ENCODE measurements around the gene NRL. TPM values are rescaled to one million over a fixed set of nuclear protein-coding genes. Genes with fewer than 3 reads are reported as not detected.

NRL gene
- total RNA-seq (2014; rRNA removed; shearing (Covaris generic)) (0.86 TPM in 1 of 2 replicates, not detected in the other), polyA plus RNA-seq (2016; fragmentation: Nextera tagmentation; extraction: Ambion mirVana) (0.48 and 0.56 TPM in 2 replicates)

DNA sequence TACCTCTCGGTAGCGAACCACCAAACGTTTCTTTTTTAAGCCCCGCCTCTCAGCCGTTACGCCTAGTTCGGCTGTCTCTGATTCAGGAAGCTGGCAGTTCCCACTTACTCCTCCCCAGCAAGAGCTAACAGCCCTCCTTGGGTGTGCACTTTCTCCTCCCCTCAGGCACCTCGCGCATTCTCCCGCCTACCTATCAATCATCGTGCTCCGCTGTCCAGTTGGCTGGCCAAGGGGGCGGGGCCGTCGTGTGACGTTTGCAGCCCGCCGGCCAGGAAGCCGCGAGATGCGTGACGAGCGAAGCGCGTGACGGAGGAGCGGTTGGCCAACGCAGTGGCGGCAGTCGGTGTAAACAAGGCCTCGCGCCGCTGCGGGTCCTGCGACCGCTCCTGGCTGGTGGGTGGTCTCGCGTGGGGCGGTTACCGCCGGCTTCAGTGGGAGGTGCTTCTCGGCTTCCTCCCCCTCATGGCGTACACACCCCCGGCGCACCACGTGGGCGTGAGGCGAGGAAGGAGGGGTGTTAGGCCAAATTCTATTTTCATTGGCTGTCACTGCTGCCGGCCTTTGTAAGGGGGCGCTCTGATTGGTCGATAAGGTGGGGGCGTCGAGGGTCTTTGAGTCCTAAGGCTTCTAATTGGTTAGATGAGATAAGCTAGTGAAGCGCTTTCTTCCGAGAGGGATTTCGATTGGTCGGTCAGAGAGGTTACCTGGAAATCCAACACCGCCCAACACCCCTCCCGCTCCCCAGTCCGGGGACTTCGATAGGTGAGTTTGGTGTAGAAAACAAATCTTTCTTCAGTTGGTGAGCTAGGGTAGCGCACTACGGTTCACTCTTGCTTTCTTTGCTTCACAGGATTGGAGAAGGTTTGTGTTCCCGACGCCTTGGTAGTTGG is at the start of gene NRL, which contains the start of gene DCAF11:
Gene NRL (minus strand): TSS at position 418 of the 890 bp plus-strand sequence. CDS start 32,101 bp downstream, outside the sequence.
Gene DCAF11 (plus strand): TSS at position 246 of the 890 bp plus-strand sequence. CDS start 818 bp downstream, outside the sequence.
- peaks cover 12% of the 10 kb centered on the region for H3K4me1 ChIP-seq (ENCODE audit: insufficient read depth)
- in situ Hi-C loops (cut with MboI) = no loop called here
- H3K27me3 ChIP-seq (replicated peaks; ENCODE audit: insufficient read depth) = no peaks in the 10 kb centered on the region
- DNase-seq = peak; percentile 100
- no peaks in the 10 kb centered on the region for H3K9me3 ChIP-seq (ENCODE audit: low read depth)
- peaks cover 16% of the 10 kb centered on the region; the same call in 1 of the 2 replicates for H3K79me2 ChIP-seq (ENCODE audit: insufficient read depth)
- no peaks in the 10 kb centered on the region for H4K20me1 ChIP-seq (ENCODE audit: insufficient read depth)
- no peak for TF ChIP-seq EZH2phosphoT487 (IDR thresholded peaks at IDR 0.05; ENCODE audit: insufficient read depth, low read depth)
- WGBS, 2 experiments (ENCODE audit: low coverage in 1 of 2, low lambda C conversion rate in 2 of 2, missing lambda C conversion rate in 2 of 2) = 0 to 2% methylated on average over 65 of the region's 65 CpGs
- H2AFZ ChIP-seq = peak within 1 kb of the TSS; percentile 96
- H3F3A ChIP-seq (ENCODE audit: insufficient read depth) = peaks cover 5% of the 10 kb centered on the region
- H3K9me2 ChIP-seq (ENCODE audit: insufficient read depth) = no peaks in the 10 kb centered on the region
- H3K4me2 ChIP-seq (ENCODE audit: unreplicated experiment) = peak within 1 kb of the TSS; percentile 97
- H3K36me3 ChIP-seq (ENCODE audit: low read depth) = no peaks in the 10 kb centered on the region; the same call in 1 of the 2 replicates
- peak within 1 kb of the TSS; percentile 95 for H3K9ac ChIP-seq
- H3K27ac ChIP-seq = peak within 1 kb of the TSS; percentile 98
- H3K4me3 ChIP-seq = peak within 1 kb of the TSS; percentile 81

DNA sequence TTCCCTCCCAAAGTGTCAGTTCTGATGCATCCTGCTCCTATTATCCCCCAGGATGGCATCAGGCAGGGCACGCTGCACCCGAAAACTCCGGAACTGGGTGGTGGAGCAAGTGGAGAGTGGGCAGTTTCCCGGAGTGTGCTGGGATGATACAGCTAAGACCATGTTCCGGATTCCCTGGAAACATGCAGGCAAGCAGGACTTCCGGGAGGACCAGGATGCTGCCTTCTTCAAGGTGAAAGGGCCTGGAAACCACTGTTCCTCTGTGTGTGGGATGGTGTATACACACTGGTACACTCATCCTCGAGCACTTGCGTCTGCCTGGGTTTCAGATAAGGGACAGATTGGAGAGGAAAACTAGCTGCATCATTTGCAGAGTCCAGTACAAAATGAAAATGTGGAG is 47.3 kb upstream of the NRL start:
- Histone ChIP-seq H3K4me3 (peak overlapping the region; percentile 92), H2AFZ (peak overlapping the region; percentile 53; the same call in 1 of the 2 replicates), H3K27me3 (replicated peaks; ENCODE audit: insufficient read depth) (no peaks in the 10 kb centered on the region), H3K79me2 (ENCODE audit: insufficient read depth) (peaks cover 30% of the 10 kb centered on the region), H3K36me3 (ENCODE audit: low read depth) (peaks cover 36% of the 10 kb centered on the region), H3K4me2 (ENCODE audit: unreplicated experiment) (peak overlapping the region; percentile 94), H4K20me1 (ENCODE audit: insufficient read depth) (no peaks in the 10 kb centered on the region), H3K4me1 (ENCODE audit: insufficient read depth) (peaks cover 5% of the 10 kb centered on the region), H3K9ac (peak overlapping the region; percentile 88), H3K27ac (peak overlapping the region; percentile 67), H3K9me2 (ENCODE audit: insufficient read depth) (no peaks in the 10 kb centered on the region), H3F3A (ENCODE audit: insufficient read depth) (peaks cover 26% of the 10 kb centered on the region), H3K9me3 (ENCODE audit: low read depth) (no peaks in the 10 kb centered on the region)
- in situ Hi-C loops (cut with MboI) = no loop called here
- peak; percentile 67 for DNase-seq
- WGBS, 2 experiments (ENCODE audit: low coverage in 1 of 2, low lambda C conversion rate in 2 of 2, missing lambda C conversion rate in 2 of 2) = 20 to 21% methylated on average over 8 of the region's 8 CpGs
- TF ChIP-seq EZH2 (IDR thresholded peaks at IDR 0.05; ENCODE audit: insufficient read depth, poor library complexity, severe bottlenecking) (no peak), EZH2phosphoT487 (IDR thresholded peaks at IDR 0.05; ENCODE audit: insufficient read depth, low read depth) (no peak)

DNA sequence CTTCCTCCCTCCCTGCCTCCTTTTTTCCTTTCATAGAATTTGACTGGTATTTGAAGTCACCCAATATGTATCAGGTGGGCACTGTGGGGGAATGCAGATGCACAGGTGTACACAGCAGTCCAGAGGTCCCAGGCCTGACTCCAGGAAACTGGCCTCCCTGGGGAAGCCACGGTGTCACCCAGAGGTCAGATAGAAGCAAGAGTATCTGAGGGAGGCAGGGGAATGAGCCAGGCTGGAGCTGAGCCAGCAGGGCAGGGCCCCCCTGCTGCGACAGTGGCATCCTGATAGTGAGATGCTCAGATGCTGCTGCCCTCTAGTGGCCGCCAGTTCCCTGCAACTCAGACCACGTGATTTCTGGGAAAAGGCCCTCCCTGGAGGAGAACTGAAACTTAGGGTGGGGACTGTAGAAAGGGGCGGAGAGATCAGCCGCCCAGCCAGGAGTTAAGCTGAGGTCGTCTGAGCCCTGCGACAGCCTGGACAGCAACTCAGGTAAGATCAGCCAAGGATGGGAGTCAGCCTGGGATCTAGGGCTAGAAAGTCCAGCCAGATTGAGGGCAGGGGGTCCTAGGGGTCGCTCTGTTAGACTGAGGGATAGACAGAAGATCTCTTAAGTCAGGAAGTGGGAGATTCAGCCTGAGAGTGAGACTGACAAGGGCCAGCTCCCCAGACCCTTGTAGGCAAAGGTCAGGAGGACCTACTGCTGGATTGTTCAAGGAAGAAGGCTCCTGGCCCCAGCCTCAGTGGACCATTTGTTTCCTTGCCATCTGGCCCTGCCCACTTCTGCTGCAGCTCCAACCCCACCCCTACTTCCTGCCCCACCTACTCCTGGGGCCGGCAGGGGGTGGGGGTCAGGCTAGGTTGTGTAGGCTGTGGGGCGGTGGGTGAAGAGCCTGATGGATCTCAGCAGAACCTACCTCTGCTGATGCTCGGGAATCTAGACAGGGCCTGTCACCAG is 46.4 kb upstream of the NRL start, which contains the start of gene IRF9:
Gene IRF9 (plus strand): TSS at position 416 of the 955 bp plus-strand sequence. CDS start 880 bp downstream, outside the sequence.
- peaks cover 30% of the 10 kb centered on the region for H3K79me2 ChIP-seq (ENCODE audit: insufficient read depth)
- peak within 1 kb of the TSS; percentile 94 for H3K4me2 ChIP-seq (ENCODE audit: unreplicated experiment)
- TF ChIP-seq EZH2phosphoT487 (IDR thresholded peaks at IDR 0.05; ENCODE audit: insufficient read depth, low read depth) = no peak
- TF ChIP-seq EZH2 (IDR thresholded peaks at IDR 0.05; ENCODE audit: insufficient read depth, poor library complexity, severe bottlenecking) = no peak
- no peaks in the 10 kb centered on the region for H3K9me3 ChIP-seq (ENCODE audit: low read depth)
- peaks cover 30% of the 10 kb centered on the region; the same call in 1 of the 2 replicates for H3F3A ChIP-seq (ENCODE audit: insufficient read depth)
- WGBS, 2 experiments (ENCODE audit: low coverage in 1 of 2, low lambda C conversion rate in 2 of 2, missing lambda C conversion rate in 2 of 2) = 1 to 5% methylated on average over 12 of the region's 12 CpGs
- peak within 1 kb of the TSS; percentile 92 for H3K4me3 ChIP-seq
- peaks cover 30% of the 10 kb centered on the region for H3K36me3 ChIP-seq (ENCODE audit: low read depth)
- H3K27ac ChIP-seq = peak within 1 kb of the TSS; percentile 67
- H3K9me2 ChIP-seq (ENCODE audit: insufficient read depth) = no peaks in the 10 kb centered on the region
- H2AFZ ChIP-seq = peak within 1 kb of the TSS; percentile 53; the same call in 1 of the 2 replicates
- H3K27me3 ChIP-seq (replicated peaks; ENCODE audit: insufficient read depth) = no peaks in the 10 kb centered on the region
- H3K9ac ChIP-seq = peak within 1 kb of the TSS; percentile 88
- peak; percentile 92 for DNase-seq
- in situ Hi-C loops (cut with MboI) = no loop called here
- no peaks in the 10 kb centered on the region for H4K20me1 ChIP-seq (ENCODE audit: insufficient read depth)
- peaks cover 5% of the 10 kb centered on the region for H3K4me1 ChIP-seq (ENCODE audit: insufficient read depth)
